ENCODE results near the gene PTPRS. TPM values are rescaled to one million over a fixed set of nuclear protein-coding genes. Genes with fewer than 3 reads are reported as not detected.

The PTPRS gene
- polyA plus RNA-seq (2013) = 17.3 and 18.1 TPM in 2 replicates

GRCh38 chr19:5340637-5341447, at the start of gene PTPRS:
TSS of gene PTPRS (minus strand) at chr19:5340812. CDS start at chr19:5286140, 54,672 bp downstream.
- Histone ChIP-seq H3K27ac (ENCODE audit: low read depth, low read length) (no peak within 1 kb of the TSS), H3K4me1 (ENCODE audit: control insufficient read depth in 1 of 2, insufficient read depth in 2 of 2, low read length in 2 of 2) (peaks cover 4 to 8% of the 10 kb centered on the region in 2 experiments), H3K4ac (ENCODE audit: low read depth, low read length) (peak within 1 kb of the TSS; percentile 66), H4K12ac (ENCODE audit: low read depth, low read length) (no peak within 1 kb of the TSS), H3K79me1 (ENCODE audit: low read length) (peaks cover 5% of the 10 kb centered on the region), H4K8ac (ENCODE audit: low read depth, low read length) (peak within 1 kb of the TSS; percentile 61), H2AK5ac (ENCODE audit: low read length) (no peak within 1 kb of the TSS), H3K79me2 (ENCODE audit: control insufficient read depth, insufficient read depth, low read length, poor library complexity) (peaks cover 1% of the 10 kb centered on the region), H3K23ac (ENCODE audit: low read length) (no peak within 1 kb of the TSS), H3K36me3 (ENCODE audit: control insufficient read depth in 1 of 2, insufficient read depth in 2 of 2, low read length in 2 of 2) (no peaks in the 10 kb centered on the region), H3K4me2 (ENCODE audit: low read length) (peak within 1 kb of the TSS; percentile 96), H3K9ac (ENCODE audit: low read length) (no peak within 1 kb of the TSS), H2BK120ac (ENCODE audit: insufficient read depth, low read length, poor library complexity) (peak within 1 kb of the TSS; percentile 47), H2BK12ac (ENCODE audit: low read length) (no peak within 1 kb of the TSS), H3K4me3 (ENCODE audit: low read depth, low read length) (peak within 1 kb of the TSS; percentile 71), H4K91ac (ENCODE audit: low read depth, low read length) (peak within 1 kb of the TSS; percentile 58), H3K9me3 (ENCODE audit: insufficient read depth, low read depth, low read length) (peaks cover 4% of the 10 kb centered on the region), H2AFZ (ENCODE audit: insufficient read depth, low read length, poor library complexity) (peak within 1 kb of the TSS; percentile 66), H3K27me3 (ENCODE audit: insufficient read depth, low read length) (peaks cover 20% of the 10 kb centered on the region), H3K18ac (ENCODE audit: low read length) (no peak within 1 kb of the TSS), H3K14ac (ENCODE audit: low read length) (peak within 1 kb of the TSS; percentile 59), H2BK5ac (ENCODE audit: low read depth, low read length, poor library complexity) (no peak within 1 kb of the TSS)
- DNase-seq = peak; percentile 79 to 92
- WGBS (ENCODE audit: extremely low coverage, insufficient coverage, insufficient read length) = no CpG with 5 or more reads among the region's 81 CpGs

- H2BK5ac ChIP-seq (ENCODE audit: low read depth, low read length, poor library complexity) = no peak overlapping the region
- no peak overlapping the region for H2AFZ ChIP-seq (ENCODE audit: insufficient read depth, low read length, poor library complexity)
- H3K79me1 ChIP-seq (ENCODE audit: low read length) = no peaks in the 10 kb centered on the region
- WGBS (ENCODE audit: extremely low coverage, insufficient coverage, insufficient read length) = no CpG with 5 or more reads among the region's 6 CpGs
- no peak overlapping the region for H4K12ac ChIP-seq (ENCODE audit: low read depth, low read length)
- H3K4me3 ChIP-seq (ENCODE audit: low read depth, low read length) = no peak overlapping the region
- H4K91ac ChIP-seq (ENCODE audit: low read depth, low read length) = no peak overlapping the region
- H3K23ac ChIP-seq (ENCODE audit: low read length) = no peak overlapping the region
- H2BK120ac ChIP-seq (ENCODE audit: insufficient read depth, low read length, poor library complexity) = no peak overlapping the region
- no peaks in the 10 kb centered on the region for H3K36me3 ChIP-seq (ENCODE audit: control insufficient read depth in 1 of 2, insufficient read depth in 2 of 2, low read length in 2 of 2)
- no peak overlapping the region for H3K9ac ChIP-seq (ENCODE audit: low read length)
- no peak overlapping the region for H3K4me2 ChIP-seq (ENCODE audit: low read length)
- no peaks in the 10 kb centered on the region for H3K4me1 ChIP-seq (ENCODE audit: control insufficient read depth in 1 of 2, insufficient read depth in 2 of 2, low read length in 2 of 2)
- H3K4ac ChIP-seq (ENCODE audit: low read depth, low read length) = no peak overlapping the region
- H3K9me3 ChIP-seq (ENCODE audit: insufficient read depth, low read depth, low read length) = peaks cover 1% of the 10 kb centered on the region
- no peak for DNase-seq
- H3K79me2 ChIP-seq (ENCODE audit: control insufficient read depth, insufficient read depth, low read length, poor library complexity) = no peaks in the 10 kb centered on the region
- no peak overlapping the region for H2BK12ac ChIP-seq (ENCODE audit: low read length)
- no peak overlapping the region for H2AK5ac ChIP-seq (ENCODE audit: low read length)
- no peak overlapping the region for H3K18ac ChIP-seq (ENCODE audit: low read length)
- no peak overlapping the region for H3K14ac ChIP-seq (ENCODE audit: low read length)
- H4K8ac ChIP-seq (ENCODE audit: low read depth, low read length) = no peak overlapping the region
- no peak overlapping the region for H3K27ac ChIP-seq (ENCODE audit: low read depth, low read length)
- H3K27me3 ChIP-seq (ENCODE audit: insufficient read depth, low read length) = no peaks in the 10 kb centered on the region
Measured at GRCh38 chr19:5389353-5389752, 48.7 kb upstream of the PTPRS start.

- Histone ChIP-seq H3K18ac (ENCODE audit: low read length) (no peak overlapping the region), H3K23ac (ENCODE audit: low read length) (no peak overlapping the region), H4K91ac (ENCODE audit: low read depth, low read length) (no peak overlapping the region), H3K14ac (ENCODE audit: low read length) (no peak overlapping the region), H4K12ac (ENCODE audit: low read depth, low read length) (no peak overlapping the region), H3K9me3 (ENCODE audit: insufficient read depth, low read depth, low read length) (peaks cover 1% of the 10 kb centered on the region), H3K4me1 (ENCODE audit: control insufficient read depth in 1 of 2, insufficient read depth in 2 of 2, low read length in 2 of 2) (no peaks in the 10 kb centered on the region), H3K4ac (ENCODE audit: low read depth, low read length) (no peak overlapping the region), H2BK120ac (ENCODE audit: insufficient read depth, low read length, poor library complexity) (no peak overlapping the region), H3K27me3 (ENCODE audit: insufficient read depth, low read length) (no peaks in the 10 kb centered on the region), H4K8ac (ENCODE audit: low read depth, low read length) (no peak overlapping the region), H3K79me2 (ENCODE audit: control insufficient read depth, insufficient read depth, low read length, poor library complexity) (no peaks in the 10 kb centered on the region), H2BK5ac (ENCODE audit: low read depth, low read length, poor library complexity) (no peak overlapping the region), H2BK12ac (ENCODE audit: low read length) (no peak overlapping the region), H2AK5ac (ENCODE audit: low read length) (no peak overlapping the region), H3K79me1 (ENCODE audit: low read length) (no peaks in the 10 kb centered on the region), H3K27ac (ENCODE audit: low read depth, low read length) (no peak overlapping the region), H3K36me3 (ENCODE audit: control insufficient read depth in 1 of 2, insufficient read depth in 2 of 2, low read length in 2 of 2) (no peaks in the 10 kb centered on the region), H3K9ac (ENCODE audit: low read length) (no peak overlapping the region), H3K4me2 (ENCODE audit: low read length) (no peak overlapping the region), H2AFZ (ENCODE audit: insufficient read depth, low read length, poor library complexity) (no peak overlapping the region), H3K4me3 (ENCODE audit: low read depth, low read length) (no peak overlapping the region)
- no CpG with 5 or more reads among the region's 1 CpG for WGBS (ENCODE audit: extremely low coverage, insufficient coverage, insufficient read length)
- peak in 1 of 2 donors; percentile 6 for DNase-seq
Measured at GRCh38 chr19:5387472-5387871, 46.9 kb upstream of the PTPRS start.

GRCh38 chr19:5386841-5387240, 46.2 kb upstream of the PTPRS start:
- Histone ChIP-seq H2AFZ (ENCODE audit: insufficient read depth, low read length, poor library complexity) (no peak overlapping the region), H3K79me2 (ENCODE audit: control insufficient read depth, insufficient read depth, low read length, poor library complexity) (no peaks in the 10 kb centered on the region), H3K4me2 (ENCODE audit: low read length) (no peak overlapping the region), H3K9ac (ENCODE audit: low read length) (no peak overlapping the region), H4K12ac (ENCODE audit: low read depth, low read length) (no peak overlapping the region), H2BK120ac (ENCODE audit: insufficient read depth, low read length, poor library complexity) (no peak overlapping the region), H3K27me3 (ENCODE audit: insufficient read depth, low read length) (no peaks in the 10 kb centered on the region), H3K79me1 (ENCODE audit: low read length) (no peaks in the 10 kb centered on the region), H3K4ac (ENCODE audit: low read depth, low read length) (no peak overlapping the region), H2AK5ac (ENCODE audit: low read length) (no peak overlapping the region), H3K23ac (ENCODE audit: low read length) (no peak overlapping the region), H3K18ac (ENCODE audit: low read length) (no peak overlapping the region), H3K27ac (ENCODE audit: low read depth, low read length) (no peak overlapping the region), H3K36me3 (ENCODE audit: control insufficient read depth in 1 of 2, insufficient read depth in 2 of 2, low read length in 2 of 2) (no peaks in the 10 kb centered on the region), H4K91ac (ENCODE audit: low read depth, low read length) (no peak overlapping the region), H2BK12ac (ENCODE audit: low read length) (no peak overlapping the region), H3K4me1 (ENCODE audit: control insufficient read depth in 1 of 2, insufficient read depth in 2 of 2, low read length in 2 of 2) (no peaks in the 10 kb centered on the region), H4K8ac (ENCODE audit: low read depth, low read length) (no peak overlapping the region), H3K4me3 (ENCODE audit: low read depth, low read length) (no peak overlapping the region), H3K14ac (ENCODE audit: low read length) (no peak overlapping the region), H3K9me3 (ENCODE audit: insufficient read depth, low read depth, low read length) (peaks cover 4% of the 10 kb centered on the region), H2BK5ac (ENCODE audit: low read depth, low read length, poor library complexity) (no peak overlapping the region)
- WGBS (ENCODE audit: extremely low coverage, insufficient coverage, insufficient read length) = no CpG with 5 or more reads among the region's 16 CpGs
- DNase-seq = no peak

Measured in trophoblast cell (in vitro differentiated cells and primary cell).